ENCODE data around the gene MAOA. TPM values are rescaled to one million over a fixed set of nuclear protein-coding genes. Genes with fewer than 3 reads are reported as not detected.

MAOA gene
- polyA plus RNA-seq, 2 of the 4 experiments (the other 2 are of a cell fraction), result 0.34 to 5.6 TPM

DNA sequence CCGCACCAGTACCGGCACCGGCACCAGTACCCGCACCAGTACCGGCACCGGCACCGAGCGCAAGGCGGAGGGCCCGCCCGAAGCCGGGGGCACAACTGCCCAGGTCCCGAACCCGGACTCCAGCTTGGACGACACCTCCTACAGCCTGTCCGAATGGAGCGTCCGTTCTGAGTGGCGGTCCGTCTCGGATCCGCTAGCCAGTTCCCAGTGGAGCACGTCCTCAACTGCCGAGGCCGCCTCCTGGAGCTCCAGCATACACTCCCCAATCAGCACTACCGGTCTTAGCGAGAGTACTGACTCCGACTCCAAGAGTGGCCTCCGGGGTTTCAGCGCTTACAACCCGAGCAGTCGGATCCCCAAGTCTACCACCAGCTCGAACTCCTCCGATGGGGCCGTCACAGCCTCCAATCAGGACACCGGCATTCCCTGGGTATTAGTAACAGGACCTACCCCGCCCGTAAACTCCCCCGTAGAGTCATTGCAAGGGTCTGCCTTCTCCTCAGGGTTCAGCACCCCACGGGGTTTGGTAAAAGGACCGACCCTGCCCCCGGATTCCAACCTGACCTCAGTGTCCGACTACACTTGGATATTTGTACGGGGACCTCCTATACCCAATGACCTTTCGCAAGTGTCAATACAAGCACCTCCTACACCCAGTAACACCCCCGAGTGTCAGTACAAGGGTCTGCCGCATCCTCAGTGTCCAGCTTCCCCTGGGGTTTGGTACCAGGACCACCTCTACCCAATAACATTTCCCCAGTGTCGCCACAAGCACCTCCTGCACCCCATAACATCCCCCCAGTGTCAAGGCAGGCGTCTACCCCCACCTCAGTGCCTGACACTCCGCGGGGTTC lies 721 bp upstream of the MAOA start:
- no peak for FAIRE-seq
- TF ChIP-seq HOXB5 (CRISPR knock-in tag; IDR thresholded peaks at IDR 0.05) (no peak), RCOR1 (IDR thresholded peaks at IDR 0.05; ENCODE audit: low read depth, low read length) (no peak), CBX2 (IDR thresholded peaks at IDR 0.05; ENCODE audit: borderline replicate concordance, low read depth) (no peak), PHF8 (IDR thresholded peaks at IDR 0.05; ENCODE audit: borderline replicate concordance, low read depth) (no peak), USF2 (IDR thresholded peaks at IDR 0.05) (no peak), POLR2AphosphoS2 (conservative IDR thresholded peaks at IDR 0.05; ENCODE audit: low read length) (no peak), RFX5 (IDR thresholded peaks at IDR 0.05) (no peak)
- no peaks in the 10 kb centered on the region for H3K9me3 ChIP-seq
- ATAC-seq, result peak; percentile 74 to 75
- H3K27ac ChIP-seq, result peak overlapping the region; percentile 93 to 96
- peak overlapping the region; percentile 74 for H3K4me3 ChIP-seq
- 3% methylated on average over 4 of the region's 51 CpGs for WGBS (ENCODE audit: missing lambda C conversion rate)
- POLR2A ChIA-PET, result no interaction called here
- CTCF ChIA-PET, result interaction anchor here (0.9 to 1.5 kb wide), 4 partner anchors 12 to 84 kb away, joined by 3 to 5 read pairs (median 4); no protein-coding TSS in a partner anchor
- H3K4me2 ChIP-seq, result peak overlapping the region; percentile 99
- peak; percentile 15 to 26 for DNase-seq (ENCODE audit: low read depth in 1 of 2, low spot score in 1 of 2)
- no peaks in the 10 kb centered on the region for H3K4me1 ChIP-seq

DNA sequence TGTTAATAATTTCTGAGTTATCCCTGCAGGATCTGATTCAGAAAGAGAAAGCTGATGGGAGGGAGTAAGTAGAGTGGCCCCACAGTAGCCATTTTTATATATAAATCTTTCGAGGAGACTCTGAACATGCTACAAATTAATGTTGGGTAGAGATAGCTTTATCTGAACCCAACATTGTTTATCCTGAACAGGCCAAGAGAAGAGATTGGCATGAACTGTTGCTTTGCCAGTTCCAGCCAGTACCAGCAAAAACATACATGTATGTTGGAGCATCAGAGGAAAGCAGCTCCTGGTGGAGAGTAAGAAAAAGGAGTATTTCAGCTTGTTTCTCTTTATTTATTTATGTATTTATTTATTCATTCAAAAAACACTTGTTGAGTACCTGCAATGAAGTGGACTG lies 1.6 kb downstream of the MAOA start:
- no peak for TF ChIP-seq TFCP2L1 (CRISPR knock-in tag; IDR thresholded peaks at IDR 0.05)
- TF ChIP-seq, protein P1, sequence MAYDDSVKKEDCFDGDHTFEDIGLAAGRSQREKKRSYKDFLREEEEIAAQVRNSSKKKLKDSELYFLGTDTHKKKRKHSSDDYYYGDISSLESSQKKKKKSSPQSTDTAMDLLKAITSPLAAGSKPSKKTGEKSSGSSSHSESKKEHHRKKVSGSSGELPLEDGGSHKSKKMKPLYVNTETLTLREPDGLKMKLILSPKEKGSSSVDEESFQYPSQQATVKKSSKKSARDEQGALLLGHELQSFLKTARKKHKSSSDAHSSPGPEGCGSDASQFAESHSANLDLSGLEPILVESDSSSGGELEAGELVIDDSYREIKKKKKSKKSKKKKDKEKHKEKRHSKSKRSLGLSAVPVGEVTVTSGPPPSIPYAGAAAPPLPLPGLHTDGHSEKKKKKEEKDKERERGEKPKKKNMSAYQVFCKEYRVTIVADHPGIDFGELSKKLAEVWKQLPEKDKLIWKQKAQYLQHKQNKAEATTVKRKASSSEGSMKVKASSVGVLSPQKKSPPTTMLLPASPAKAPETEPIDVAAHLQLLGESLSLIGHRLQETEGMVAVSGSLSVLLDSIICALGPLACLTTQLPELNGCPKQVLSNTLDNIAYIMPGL (CRISPR knock-in tag; IDR thresholded peaks at IDR 0.05; ENCODE audit: borderline replicate concordance), result no peak
- no peak for TF ChIP-seq HEYL (CRISPR knock-in tag; IDR thresholded peaks at IDR 0.05)
- no peak for TF ChIP-seq KDM5A (IDR thresholded peaks at IDR 0.05)
- no peak for TF ChIP-seq MAFK (IDR thresholded peaks at IDR 0.05; ENCODE audit: partially characterized antibody)
- no peak for TF ChIP-seq TP53 (CRISPR knock-in tag; IDR thresholded peaks at IDR 0.05)
- no peak for TF ChIP-seq RAD21 (conservative IDR thresholded peaks at IDR 0.05 in 1 of 2, IDR thresholded peaks at IDR 0.05 in 1 of 2)
- no peak for TF ChIP-seq HOXB5 (CRISPR knock-in tag; IDR thresholded peaks at IDR 0.05)
- TF ChIP-seq SREBF2 (IDR thresholded peaks at IDR 0.05), result no peak
- TF ChIP-seq, protein P2, sequence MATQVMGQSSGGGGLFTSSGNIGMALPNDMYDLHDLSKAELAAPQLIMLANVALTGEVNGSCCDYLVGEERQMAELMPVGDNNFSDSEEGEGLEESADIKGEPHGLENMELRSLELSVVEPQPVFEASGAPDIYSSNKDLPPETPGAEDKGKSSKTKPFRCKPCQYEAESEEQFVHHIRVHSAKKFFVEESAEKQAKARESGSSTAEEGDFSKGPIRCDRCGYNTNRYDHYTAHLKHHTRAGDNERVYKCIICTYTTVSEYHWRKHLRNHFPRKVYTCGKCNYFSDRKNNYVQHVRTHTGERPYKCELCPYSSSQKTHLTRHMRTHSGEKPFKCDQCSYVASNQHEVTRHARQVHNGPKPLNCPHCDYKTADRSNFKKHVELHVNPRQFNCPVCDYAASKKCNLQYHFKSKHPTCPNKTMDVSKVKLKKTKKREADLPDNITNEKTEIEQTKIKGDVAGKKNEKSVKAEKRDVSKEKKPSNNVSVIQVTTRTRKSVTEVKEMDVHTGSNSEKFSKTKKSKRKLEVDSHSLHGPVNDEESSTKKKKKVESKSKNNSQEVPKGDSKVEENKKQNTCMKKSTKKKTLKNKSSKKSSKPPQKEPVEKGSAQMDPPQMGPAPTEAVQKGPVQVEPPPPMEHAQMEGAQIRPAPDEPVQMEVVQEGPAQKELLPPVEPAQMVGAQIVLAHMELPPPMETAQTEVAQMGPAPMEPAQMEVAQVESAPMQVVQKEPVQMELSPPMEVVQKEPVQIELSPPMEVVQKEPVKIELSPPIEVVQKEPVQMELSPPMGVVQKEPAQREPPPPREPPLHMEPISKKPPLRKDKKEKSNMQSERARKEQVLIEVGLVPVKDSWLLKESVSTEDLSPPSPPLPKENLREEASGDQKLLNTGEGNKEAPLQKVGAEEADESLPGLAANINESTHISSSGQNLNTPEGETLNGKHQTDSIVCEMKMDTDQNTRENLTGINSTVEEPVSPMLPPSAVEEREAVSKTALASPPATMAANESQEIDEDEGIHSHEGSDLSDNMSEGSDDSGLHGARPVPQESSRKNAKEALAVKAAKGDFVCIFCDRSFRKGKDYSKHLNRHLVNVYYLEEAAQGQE (IDR thresholded peaks at IDR 0.05), result no peak
- no peak for TF ChIP-seq JUNB (IDR thresholded peaks at IDR 0.05)
- no peak for ATAC-seq
- H3K4me1 ChIP-seq, result no peaks in the 10 kb centered on the region
- ChIA-PET CTCF (no interaction called here), POLR2A (no interaction called here)
- H3K4me3 ChIP-seq, result no peak overlapping the region
- H3K27ac ChIP-seq, result no peak overlapping the region
- DNase-seq (ENCODE audit: low read depth in 1 of 2, low spot score in 1 of 2), result no peak
- H3K4me2 ChIP-seq, result no peak overlapping the region
- 85% methylated on average over 1 of the region's 1 CpG for WGBS (ENCODE audit: missing lambda C conversion rate)
- no peaks in the 10 kb centered on the region for H3K9me3 ChIP-seq
- no peak for FAIRE-seq

Measured in A549 (cell line).